Upper lobe of left lung (tissue), 6 donors: Measurements from ENCODE around the gene RIPK1. TPM values are rescaled to one million over a fixed set of nuclear protein-coding genes. Genes with fewer than 3 reads are reported as not detected.
A peak's percentile ranks its signal among the peaks of the same experiment; 100 is the strongest.
"Not testable (repeated sequence)": the region's sequence is repeated elsewhere in the genome, so short reads cannot be mapped to it uniquely, and the experiment has no call there.

Source experiments
- ATAC-seq, 2 donors: fragments of 200-7000 bp; cut with Tn5 transposase; one replicate each; pipeline ENCODE4 v1.9.1; 2022; ENCODE audit warnings: mild to moderate bottlenecking in 2 of 2, moderate library complexity in 2 of 2; ENCODE audit not compliant: low FRiP score in 2 of 2
- DNase-seq, 2 donors: peaks; one replicate each; pipeline ENCODE4 v3.0.0-alpha.2; 2019 to 2020
- H3K27ac ChIP-seq, 4 donors: fragments of 200-600 bp; sonication (generic); one replicate each; pipeline ENCODE4 v1.5.1; 2016 to 2019
- H3K27me3 ChIP-seq, 4 donors: fragments of 200-600 bp; sonication (generic); one replicate each; pipeline ENCODE4 v1.5.1; 2017 to 2019
- H3K36me3 ChIP-seq, 4 donors: fragments of 200-600 bp; sonication (generic); one replicate each; pipeline ENCODE4 v1.5.1; 2016 to 2019
- H3K4me1 ChIP-seq, 4 donors: fragments of 200-600 bp; sonication (generic); one replicate each; pipeline ENCODE4 v1.5.1; 2018 to 2019
- H3K4me3 ChIP-seq, 4 donors: fragments of 200-600 bp; sonication (generic); one replicate each; pipeline ENCODE4 v1.5.1; 2017 to 2019; ENCODE audit warnings: mild to moderate bottlenecking in 2 of 4, moderate library complexity in 1 of 4
- H3K9me3 ChIP-seq, 4 donors: fragments of 200-600 bp; sonication (generic); one replicate each; pipeline ENCODE4 v1.5.1; 2018 to 2019
- CTCF ChIP-seq, 6 experiments: fragments of 450-650 bp in 4 of 6; fragments of 200-600 bp in 2 of 6; sonication (generic) in 2 of 6; IDR thresholded peaks; one replicate each; pipeline ENCODE4 v1.5.1; 2016 to 2019; ENCODE audit warnings: antibody characterized with exemption in 6 of 6
- EP300 ChIP-seq, 4 donors: sonication (generic); formaldehyde crosslinking; IDR thresholded peaks; one replicate each; pipeline ENCODE4 v1.5.1; 2017; ENCODE audit warnings: antibody characterized with exemption in 4 of 4, control low read depth in 2 of 4
- POLR2A ChIP-seq, 4 donors: fragments of 450-650 bp; IDR thresholded peaks; one replicate each; pipeline ENCODE4 v1.5.1; 2016 to 2017; ENCODE audit warnings: antibody characterized with exemption in 4 of 4, mild to moderate bottlenecking in 2 of 4
- POLR2AphosphoS5 ChIP-seq, 2 donors: sonication (generic); formaldehyde crosslinking; IDR thresholded peaks; one replicate each; pipeline ENCODE4 v1.5.1; 2017; ENCODE audit warnings: antibody characterized with exemption in 2 of 2
- WGBS, 2 donors: methylation state at CpG; one replicate each; pipeline ENCODE4 v1.1.5; 2017 to 2018; 5-methylcytosine and 5-hydroxymethylcytosine counted together
- total RNA-seq, 6 donors: library from RNA; depleted of rRNA in 4 of 6; stranded (reverse); fragments of >200 nt in 4 of 6; gene quantifications; one replicate each; pipeline versions ENCODE4 v1.1.0 to v1.2.1, GENCODE V29; 2016 to 2021
- donor health status: DM: no; HTN: no; CAD: no; lungs with moderate emphysema.
- donor health status: DM: no; HTN: yes; CAD: no; lungs with severe emphysema.

Gene RIPK1
- total RNA-seq, 6 donors from 2014 or later: 20.6 to 35.6 (median 26.6) TPM

DNA sequence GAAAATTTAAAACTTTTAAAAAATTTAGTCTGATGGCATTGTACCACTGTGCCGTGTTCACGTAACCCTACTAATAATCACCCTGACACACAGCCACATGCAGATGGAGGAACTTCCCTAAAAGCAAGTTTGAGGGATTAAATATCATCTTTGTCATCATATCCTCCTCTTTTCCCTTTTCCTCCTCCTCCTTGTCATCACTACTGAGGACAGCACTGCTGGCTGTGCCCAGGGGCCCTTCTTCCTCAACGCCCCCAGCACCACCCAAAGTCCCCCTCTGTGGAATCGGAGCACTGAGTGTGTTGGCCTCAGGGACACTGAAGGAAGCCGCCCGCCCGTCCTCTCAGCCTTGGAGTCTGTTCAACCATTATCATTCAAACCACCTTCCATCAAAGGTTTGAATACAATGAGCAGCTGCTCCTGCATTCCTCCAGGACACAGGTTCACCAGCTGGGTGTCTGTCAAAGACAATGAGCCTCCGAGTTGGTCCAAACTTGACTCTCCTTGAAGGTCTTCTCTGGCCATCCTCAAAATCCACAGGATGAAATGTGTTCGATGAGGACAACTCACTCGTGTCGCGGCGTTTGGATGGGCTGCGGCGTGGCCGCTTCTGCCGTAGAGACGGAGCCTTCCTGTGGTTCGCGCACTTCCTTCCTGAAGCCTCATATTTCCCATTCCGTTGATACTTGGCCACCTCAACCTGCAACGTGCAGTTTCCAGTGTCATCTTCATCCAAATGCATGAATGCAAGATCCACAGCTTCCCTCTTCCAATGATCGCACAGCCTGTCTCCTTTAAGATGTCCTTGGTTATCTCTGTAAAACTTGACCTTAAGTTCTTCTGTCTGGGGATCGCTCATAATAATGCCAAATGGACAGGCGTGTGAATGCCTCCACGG, 45.3 kb upstream of the RIPK1 start:
- H3K4me1 ChIP-seq: peaks cover 25 to 40% (median 35%) of the 10 kb centered on the region in 4 donors
- ATAC-seq: peak in 1 of 2 donors; percentile 7
- H3K27me3 ChIP-seq: no peaks in the 10 kb centered on the region
- TF ChIP-seq CTCF (IDR thresholded peaks at IDR 0.05) (no peak), POLR2AphosphoS5 (IDR thresholded peaks at IDR 0.05) (no peak), POLR2A (IDR thresholded peaks at IDR 0.05) (peak in 1 of 4 donors; percentile 8), EP300 (IDR thresholded peaks at IDR 0.05) (no peak)
- peak; percentile 56 to 76 for DNase-seq
- peak overlapping the region; percentile 85 to 94 (median 90) for H3K27ac ChIP-seq
- H3K36me3 ChIP-seq: peaks cover 0 to 19% (median 2%) of the 10 kb centered on the region in 4 donors
- H3K9me3 ChIP-seq: no peaks in the 10 kb centered on the region
- 36 to 37% methylated on average over 18 to 26 of the region's 26 CpGs for WGBS, 2 donors
- peak overlapping the region; percentile 0 to 55 (median 52) for H3K4me3 ChIP-seq

DNA sequence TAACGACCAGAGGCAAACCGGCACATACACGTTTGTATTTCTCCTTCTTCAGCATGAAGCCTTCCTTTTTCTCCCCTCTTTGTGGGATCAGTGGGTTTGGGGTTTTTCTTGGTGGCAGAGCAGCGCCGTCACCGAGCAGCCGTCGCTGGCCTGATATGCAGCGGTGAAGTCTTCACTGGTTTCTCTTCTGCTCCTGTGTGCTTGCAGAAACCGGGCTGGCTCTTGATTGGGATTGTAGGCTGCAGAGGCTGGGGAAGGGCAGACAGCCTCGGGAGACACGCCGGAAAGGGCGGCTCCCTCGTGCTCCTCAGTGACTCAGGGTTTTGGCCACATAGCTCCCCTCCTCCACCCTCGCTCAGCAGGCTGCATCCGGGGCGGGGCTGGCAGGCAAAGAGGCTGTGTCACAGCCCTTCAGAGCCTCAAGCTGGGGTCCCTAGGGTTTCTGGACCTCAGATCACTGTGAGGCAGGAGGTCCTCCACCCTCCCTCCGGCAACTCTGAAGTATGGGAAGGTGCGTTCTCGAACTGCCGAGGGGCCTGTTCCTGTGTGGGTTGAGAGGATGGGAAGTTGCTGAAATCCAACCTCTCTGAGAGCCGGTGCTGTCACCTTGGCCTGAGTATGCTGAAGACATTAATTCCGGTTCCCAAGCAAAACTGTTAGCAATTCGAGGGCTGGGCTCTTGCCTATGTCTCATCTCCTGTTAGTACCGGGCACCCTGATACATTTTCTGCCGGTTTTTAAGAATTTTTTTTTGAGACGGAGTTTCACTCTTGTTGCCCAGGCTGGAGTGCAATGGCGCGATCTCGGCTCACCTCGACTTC, 44.4 kb upstream of the RIPK1 start:
- Histone ChIP-seq H3K36me3 (peaks cover 0 to 14% (median 2%) of the 10 kb centered on the region in 4 donors), H3K4me1 (peaks cover 25 to 40% (median 35%) of the 10 kb centered on the region in 4 donors), H3K9me3 (no peaks in the 10 kb centered on the region), H3K4me3 (peak overlapping the region; percentile 0 to 55 (median 52)), H3K27me3 (no peaks in the 10 kb centered on the region), H3K27ac (peak overlapping the region; percentile 85 to 94 (median 90))
- 23 to 28% methylated on average over 27 to 31 of the region's 32 CpGs for WGBS, 2 donors
- DNase-seq: peak; percentile 93 to 95
- ATAC-seq: peak; percentile 94 to 97
- peak in 3 of 4 donors; percentile 50 to 87 (median 60) for TF ChIP-seq POLR2A (IDR thresholded peaks at IDR 0.05)
- TF ChIP-seq EP300 (IDR thresholded peaks at IDR 0.05): peak in 3 of 4 donors; percentile 18 to 85 (median 83)
- no peak for TF ChIP-seq CTCF (IDR thresholded peaks at IDR 0.05)
- peak; percentile 94 to 96 for TF ChIP-seq POLR2AphosphoS5 (IDR thresholded peaks at IDR 0.05)

DNA sequence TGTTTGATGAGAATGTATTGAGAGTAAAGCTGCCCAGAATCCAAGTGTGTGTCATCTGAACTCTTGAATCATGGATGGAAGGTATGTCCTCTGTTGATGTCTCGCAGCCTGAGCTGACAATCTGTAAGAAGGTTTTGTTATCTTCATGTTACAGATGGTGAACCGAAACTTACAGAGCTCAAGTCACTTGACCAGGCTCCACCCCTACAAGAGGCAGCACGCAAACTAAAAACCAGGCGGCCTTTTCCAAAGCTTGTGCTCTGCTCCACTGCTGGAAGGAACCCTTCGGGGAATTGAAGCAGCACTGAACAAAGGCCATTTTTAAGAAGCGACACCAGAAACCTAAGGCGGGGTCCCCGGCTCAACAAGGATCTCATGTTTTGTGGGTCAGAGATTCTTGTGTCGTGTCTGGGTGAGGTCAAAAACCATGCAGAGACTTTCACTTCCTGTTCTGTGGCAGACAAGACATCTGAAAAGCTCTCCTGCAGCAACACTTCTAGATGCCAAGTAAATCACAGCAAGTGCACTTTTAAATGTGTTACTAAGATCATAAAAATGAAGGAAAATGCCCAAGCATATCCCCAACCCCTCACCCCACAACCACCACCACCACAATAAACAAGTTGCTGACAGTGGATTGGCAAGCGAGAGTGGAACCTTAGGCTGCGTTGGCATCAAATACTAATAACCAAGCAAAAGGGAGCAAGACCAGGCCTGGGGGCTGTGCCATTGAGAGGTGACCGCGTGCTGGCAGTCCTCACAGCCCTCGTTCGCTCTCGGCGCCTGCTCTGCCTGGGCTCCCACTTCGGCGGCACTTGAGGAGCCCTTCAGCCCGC, 41.3 kb upstream of the RIPK1 start:
- Histone ChIP-seq H3K9me3 (no peaks in the 10 kb centered on the region), H3K36me3 (no peaks in the 10 kb centered on the region), H3K4me3 (no peak overlapping the region), H3K4me1 (peaks cover 20 to 34% (median 28%) of the 10 kb centered on the region in 4 donors), H3K27ac (peak overlapping the region; percentile 35 to 85 (median 50)), H3K27me3 (no peaks in the 10 kb centered on the region)
- ATAC-seq: no peak
- no peak for TF ChIP-seq POLR2AphosphoS5 (IDR thresholded peaks at IDR 0.05)
- TF ChIP-seq CTCF (IDR thresholded peaks at IDR 0.05): no peak
- TF ChIP-seq POLR2A (IDR thresholded peaks at IDR 0.05): no peak
- TF ChIP-seq EP300 (IDR thresholded peaks at IDR 0.05): no peak
- 81 to 85% methylated on average over 17 to 20 of the region's 20 CpGs for WGBS, 2 donors
- peak; percentile 42 to 51 for DNase-seq

- WGBS, 2 donors: 82 to 88% methylated on average over 4 to 5 of the region's 5 CpGs
- DNase-seq, ATAC-seq, H3K27ac ChIP-seq, H3K36me3 ChIP-seq, H3K9me3 ChIP-seq, H3K27me3 ChIP-seq, H3K4me3 ChIP-seq: not testable (repeated sequence)
- peaks cover 15 to 29% (median 25%) of the 10 kb centered on the region in 4 donors for H3K4me1 ChIP-seq
Observed at GRCh38 chr6:3028156-3028555, 40.1 kb upstream of the RIPK1 start.
